NB4 (cell line): ENCODE data around the gene LTB4R2.

Experiments
- DNase-seq: peaks from one replicate; pipeline ENCODE4 v3.0.0; 2010; ENCODE audit warnings: low read depth
- H3K4me3 ChIP-seq: one replicate; pipeline ENCODE4 v1.5.1; 2011; ENCODE audit warnings: mild to moderate bottlenecking, low read depth, low read length, moderate library complexity
- CTCF ChIP-seq: IDR thresholded peaks from one replicate; pipeline ENCODE4 v1.5.1; 2012; ENCODE audit warnings: low read depth, low read length
- MAX ChIP-seq: IDR thresholded peaks from 2 replicates; pipeline ENCODE4 v1.6.1; 2011; ENCODE audit warnings: low read depth, low read length
- MYC ChIP-seq: IDR thresholded peaks from 2 replicates; pipeline ENCODE4 v1.6.1; 2011; ENCODE audit warnings: low read depth, low read length
- POLR2A ChIP-seq: IDR thresholded peaks from 2 replicates; pipeline ENCODE4 v1.6.1; 2011; ENCODE audit warnings: mild to moderate bottlenecking; ENCODE audit not compliant: insufficient read length; ENCODE audit errors: extremely low read depth

LTB4R2 gene

GRCh38 chr14:24332268-24332993 lies 22.5 kb downstream of the LTB4R2 start:
- DNase-seq = peak; percentile 89
- no peak overlapping the region for H3K4me3 ChIP-seq
- TF ChIP-seq CTCF = peak; percentile 74
- peak; percentile 73 for TF ChIP-seq MAX
- TF ChIP-seq POLR2A = no peak
- peak; percentile 56 for TF ChIP-seq MYC

GRCh38 chr14:24334431-24335291 lies 24.7 kb downstream of the LTB4R2 start, which contains the start of gene ADCY4:
TSS of gene ADCY4 (minus strand) at chr14:24335071. CDS start at chr14:24334652, 419 bp downstream.
- no peak for DNase-seq
- TF ChIP-seq MYC (no peak), MAX (no peak), POLR2A (no peak), CTCF (no peak)
- H3K4me3 ChIP-seq = no peak within 1 kb of the TSS

GRCh38 chr14:24335461-24336171 lies 25.7 kb downstream of the LTB4R2 start:
- no peak for TF ChIP-seq CTCF
- no peak for TF ChIP-seq POLR2A
- no peak for TF ChIP-seq MYC
- no peak for TF ChIP-seq MAX
- peak; percentile 49 for DNase-seq
- no peak overlapping the region for H3K4me3 ChIP-seq

- H3K4me3 ChIP-seq = no peak overlapping the region
- DNase-seq = no peak
- TF ChIP-seq MYC = no peak
- no peak for TF ChIP-seq CTCF
- TF ChIP-seq MAX = no peak
- no peak for TF ChIP-seq POLR2A
Measured at GRCh38 chr14:24337144-24337823, 27.3 kb downstream of the LTB4R2 start.

GRCh38 chr14:24337824-24338175 lies 27.9 kb downstream of the LTB4R2 start:
- TF ChIP-seq POLR2A (no peak), CTCF (no peak), MYC (no peak), MAX (no peak)
- H3K4me3 ChIP-seq = no peak overlapping the region
- no peak for DNase-seq
